Omental fat pad (tissue), 4 donors: Measurements from ENCODE around the gene EHF. TPM values are rescaled to one million over a fixed set of nuclear protein-coding genes. Genes with fewer than 3 reads are reported as not detected.

Experiments
- ATAC-seq: fragments of 150-250 bp; one replicate; pipeline ENCODE4 v1.9.1; 2016; ENCODE audit warnings: mild to moderate bottlenecking, moderate library complexity; ENCODE audit not compliant: low FRiP score
- DNase-seq: peaks from one replicate; pipeline ENCODE4 v3.0.0-alpha.2; 2019; ENCODE audit warnings: low spot score
- total RNA-seq, 4 donors: library from RNA; depleted of rRNA; stranded (reverse); fragments of >200 nt; gene quantifications; one replicate each; pipeline ENCODE4 v1.1.0, GENCODE V29; 2016
- TF ChIP-seq, protein P1 (sequence below), 3 donors: fragments of 450-650 bp; IDR thresholded peaks; one replicate each; pipeline ENCODE4 v1.5.1; 2016 to 2017; ENCODE audit warnings: antibody characterized with exemption in 3 of 3, mild to moderate bottlenecking in 3 of 3, moderate library complexity in 2 of 3

The EHF gene
- total RNA-seq, 4 donors from 2014 or later, result 0.38 TPM; not detected in 3

GRCh38 chr11:34637303-34637702 is 16.4 kb downstream of the EHF start:
- TF ChIP-seq, protein P1, sequence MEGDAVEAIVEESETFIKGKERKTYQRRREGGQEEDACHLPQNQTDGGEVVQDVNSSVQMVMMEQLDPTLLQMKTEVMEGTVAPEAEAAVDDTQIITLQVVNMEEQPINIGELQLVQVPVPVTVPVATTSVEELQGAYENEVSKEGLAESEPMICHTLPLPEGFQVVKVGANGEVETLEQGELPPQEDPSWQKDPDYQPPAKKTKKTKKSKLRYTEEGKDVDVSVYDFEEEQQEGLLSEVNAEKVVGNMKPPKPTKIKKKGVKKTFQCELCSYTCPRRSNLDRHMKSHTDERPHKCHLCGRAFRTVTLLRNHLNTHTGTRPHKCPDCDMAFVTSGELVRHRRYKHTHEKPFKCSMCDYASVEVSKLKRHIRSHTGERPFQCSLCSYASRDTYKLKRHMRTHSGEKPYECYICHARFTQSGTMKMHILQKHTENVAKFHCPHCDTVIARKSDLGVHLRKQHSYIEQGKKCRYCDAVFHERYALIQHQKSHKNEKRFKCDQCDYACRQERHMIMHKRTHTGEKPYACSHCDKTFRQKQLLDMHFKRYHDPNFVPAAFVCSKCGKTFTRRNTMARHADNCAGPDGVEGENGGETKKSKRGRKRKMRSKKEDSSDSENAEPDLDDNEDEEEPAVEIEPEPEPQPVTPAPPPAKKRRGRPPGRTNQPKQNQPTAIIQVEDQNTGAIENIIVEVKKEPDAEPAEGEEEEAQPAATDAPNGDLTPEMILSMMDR (IDR thresholded peaks at IDR 0.05), result no peak
- no peak for ATAC-seq

GRCh38 chr11:34638897-34639296 is 18.0 kb downstream of the EHF start:
- ATAC-seq (no peak), DNase-seq (no peak)
- TF ChIP-seq, protein P1 (IDR thresholded peaks at IDR 0.05), result no peak

More at GRCh38 chr11:34637303-34637702, 16.4 kb downstream of the EHF start:
- DNase-seq, result no peak

GRCh38 chr11:34639545-34639944 is 18.7 kb downstream of the EHF start:
- ATAC-seq (no peak), DNase-seq (no peak)
- TF ChIP-seq, protein P1 (IDR thresholded peaks at IDR 0.05), result no peak

DNA sequence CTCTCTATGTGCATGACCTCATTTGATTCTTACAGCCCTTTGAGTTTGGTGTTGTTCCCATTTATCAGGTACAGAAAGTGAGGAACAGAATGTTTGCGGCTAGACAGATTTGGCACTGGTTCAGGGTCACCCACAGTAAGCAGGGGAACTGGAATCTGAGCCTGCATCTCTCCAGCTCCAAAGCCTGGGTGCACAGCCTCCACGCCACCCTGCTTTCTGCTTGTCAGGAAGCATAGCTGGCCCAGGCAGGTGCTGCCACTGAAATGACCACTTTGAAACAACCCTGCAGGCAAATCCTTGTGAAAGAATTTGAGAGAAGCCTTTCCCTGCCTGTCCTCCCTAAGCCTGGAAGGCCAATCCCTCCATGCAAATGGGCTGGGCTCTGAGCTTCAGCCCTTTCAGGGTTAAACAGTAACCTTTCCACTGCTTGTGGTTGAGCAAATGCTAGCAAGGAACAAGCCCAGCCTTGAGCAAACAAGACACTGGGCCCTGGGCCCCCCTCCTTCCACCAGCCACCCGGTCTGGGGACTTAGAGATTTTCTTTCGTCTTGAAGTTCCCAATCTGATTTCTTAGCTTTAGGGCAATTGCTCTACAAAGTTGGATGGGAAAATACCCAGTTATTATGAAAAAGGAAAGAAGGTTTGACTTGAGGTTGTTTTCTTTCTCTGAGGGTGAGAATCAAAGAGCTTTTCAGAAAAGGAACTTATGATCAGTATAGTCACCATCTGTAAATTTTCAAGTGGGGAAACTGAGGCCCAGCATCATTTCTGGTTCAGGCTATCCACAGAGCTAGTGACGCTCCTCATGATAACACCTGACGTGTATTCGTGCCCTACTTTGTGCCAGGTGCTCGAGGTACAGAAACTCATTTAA is 19.4 kb downstream of the EHF start:
- TF ChIP-seq, protein P1 (IDR thresholded peaks at IDR 0.05), result no peak
- no peak for DNase-seq
- no peak for ATAC-seq

- DNase-seq, result no peak
- TF ChIP-seq, protein P1 (IDR thresholded peaks at IDR 0.05), result no peak
- ATAC-seq, result no peak
These were observed 20.0 kb downstream of the EHF start for GRCh38 chr11:34640924-34641275.

DNA sequence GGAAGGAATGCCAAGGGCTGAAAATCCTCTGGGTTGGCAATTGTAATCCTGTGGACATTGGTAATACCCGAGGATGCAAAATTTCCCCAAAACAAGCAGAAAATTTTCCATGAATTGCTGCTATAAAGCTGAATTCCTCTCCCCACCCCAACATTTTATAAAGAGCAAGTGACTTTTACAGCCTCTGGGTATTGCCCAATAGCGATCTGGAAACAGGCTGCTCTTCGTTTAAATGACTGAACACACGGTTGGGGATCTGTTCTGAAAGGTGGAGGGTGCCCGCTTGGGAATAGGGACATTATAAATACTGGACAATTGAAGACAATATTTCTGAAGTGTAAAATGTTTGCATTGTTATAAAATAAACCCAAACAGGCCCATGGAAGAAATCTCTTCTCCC is 20.6 kb downstream of the EHF start:
- no peak for ATAC-seq
- TF ChIP-seq, protein P1 (IDR thresholded peaks at IDR 0.05), result no peak
- no peak for DNase-seq

GRCh38 chr11:34642001-34642554 is 21.2 kb downstream of the EHF start:
- no peak for DNase-seq
- ATAC-seq, result no peak
- TF ChIP-seq, protein P1 (IDR thresholded peaks at IDR 0.05), result no peak
